AG08395 (cell line): Measurements from ENCODE around the gene PHF2.

ENCODE experiments used
- DNase-seq: peaks from one replicate; pipeline ENCODE4 v3.0.0; 2012; ENCODE audit warnings: mixed read lengths, low spot score

The PHF2 gene

GRCh38 chr9:93568169-93568568 lies 8.2 kb upstream of the PHF2 start:
- no peak for DNase-seq

- DNase-seq, result no peak
These were observed 6.7 kb upstream of the PHF2 start for GRCh38 chr9:93569621-93570174.

GRCh38 chr9:93572221-93572620 lies 4.2 kb upstream of the PHF2 start:
- DNase-seq, result no peak

GRCh38 chr9:93572636-93573515 lies 3.5 kb upstream of the PHF2 start:
- DNase-seq, result no peak

GRCh38 chr9:93573516-93573828 lies 2.9 kb upstream of the PHF2 start:
- DNase-seq, result no peak

GRCh38 chr9:93574091-93574899 lies 2.1 kb upstream of the PHF2 start:
- DNase-seq, result no peak

GRCh38 chr9:93574900-93575795 lies 1.2 kb upstream of the PHF2 start:
- DNase-seq, result no peak

- DNase-seq, result peak; percentile 55
These were observed 557 bp upstream of the PHF2 start for GRCh38 chr9:93575796-93576257.

- DNase-seq, result no peak
These were observed 942 bp downstream of the PHF2 start for GRCh38 chr9:93577078-93577974.

GRCh38 chr9:93577975-93578682 lies 1.7 kb downstream of the PHF2 start:
- no peak for DNase-seq

GRCh38 chr9:93578844-93579243 lies 2.5 kb downstream of the PHF2 start:
- DNase-seq, result no peak

- DNase-seq, result no peak
These were observed 3.5 kb downstream of the PHF2 start for GRCh38 chr9:93579711-93580516.

GRCh38 chr9:93580654-93581380 lies 4.4 kb downstream of the PHF2 start:
- no peak for DNase-seq

GRCh38 chr9:93582115-93582514 lies 5.7 kb downstream of the PHF2 start:
- no peak for DNase-seq

GRCh38 chr9:93582550-93582949 lies 6.2 kb downstream of the PHF2 start:
- DNase-seq, result no peak

GRCh38 chr9:93585259-93585658 lies 8.9 kb downstream of the PHF2 start:
- DNase-seq, result no peak

- no peak for DNase-seq
These were observed 9.3 kb downstream of the PHF2 start for GRCh38 chr9:93585695-93586094.

- no peak for DNase-seq
These were observed 10.1 kb downstream of the PHF2 start for GRCh38 chr9:93586290-93587057.
